Glomerular endothelial cell (primary cell): ENCODE results near the gene SPRED3. TPM values are rescaled to one million over a fixed set of nuclear protein-coding genes. Genes with fewer than 3 reads are reported as not detected.

Source experiments
- DNase-seq: peaks from one replicate; pipeline ENCODE4 v3.0.0-alpha.2; 2011; ENCODE audit warnings: low read depth, low spot score; ENCODE audit errors: extremely low read depth
- total RNA-seq: library from RNA; depleted of rRNA; stranded (reverse); fragments of >200 nt; gene quantifications from 2 replicates; pipeline ENCODE4 v1.2.3, GENCODE V29; 2015

SPRED3 gene
- total RNA-seq, 1 donor from 2014 or later: 8.5 TPM

- no peak for DNase-seq
These were observed 55.0 kb downstream of the SPRED3 start for GRCh38 chr19:38443458-38443999.

DNA sequence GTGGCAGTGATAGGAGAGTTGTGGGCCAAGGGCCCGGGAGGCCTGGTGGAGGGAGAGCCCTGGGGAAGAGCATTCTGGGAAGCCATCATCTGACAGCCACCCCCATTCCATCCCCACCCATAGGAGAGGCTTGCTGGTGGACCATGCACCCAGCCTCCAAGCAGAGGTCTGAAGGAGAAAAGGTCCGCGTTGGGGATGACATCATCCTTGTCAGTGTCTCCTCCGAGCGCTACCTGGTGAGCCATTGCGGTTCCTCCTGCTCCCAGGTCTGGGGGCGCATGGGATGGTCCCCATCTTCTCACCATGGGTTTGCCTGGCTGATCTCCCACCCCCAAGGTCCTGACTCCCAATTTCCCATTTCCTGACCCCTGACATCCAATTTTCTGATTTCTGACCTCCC, 55.5 kb downstream of the SPRED3 start:
- DNase-seq: no peak

DNA sequence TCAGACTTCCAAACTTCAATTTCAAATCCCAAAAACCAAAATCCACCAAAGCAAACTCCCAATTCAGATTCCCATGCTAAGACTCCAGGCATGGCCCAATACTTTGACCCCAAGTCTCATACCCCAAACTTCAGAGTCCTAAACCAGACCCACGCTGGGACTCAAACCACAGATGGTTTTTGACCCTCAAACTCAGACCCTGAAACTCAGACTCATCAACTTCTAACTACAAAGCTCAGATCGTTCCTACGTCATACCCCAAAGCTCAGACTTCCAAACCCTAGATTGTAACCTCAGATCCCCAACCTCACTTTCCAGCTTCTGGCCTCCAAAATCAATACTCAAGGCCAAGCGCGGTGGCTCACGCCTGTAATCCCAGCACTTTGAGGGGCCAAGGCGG, 56.9 kb downstream of the SPRED3 start:
- no peak for DNase-seq

GRCh38 chr19:38448225-38448624, 59.7 kb downstream of the SPRED3 start:
- DNase-seq: no peak

Other genes starting within 250 kb of the SPRED3 start
- 1.0 and 1.5 TPM in 2 replicates for gene DPF1, start 164.5 kb upstream of the SPRED3 start, total RNA-seq
- 21.7 and 27.4 TPM in 2 replicates for gene PPP1R14A, start 132.3 kb upstream of the SPRED3 start, total RNA-seq
- 14.6 and 83.5 TPM in 2 replicates for gene SPINT2, start 124.1 kb upstream of the SPRED3 start, total RNA-seq
- gene C19orf33, start 84.4 kb upstream of the SPRED3 start, total RNA-seq: 24.3 and 37.2 TPM in 2 replicates
- 85.6 and 94.3 TPM in 2 replicates for gene YIF1B, start 72.8 kb upstream of the SPRED3 start, total RNA-seq
- gene KCNK6, start 68.9 kb upstream of the SPRED3 start, total RNA-seq: 12.8 and 13.5 TPM in 2 replicates
- 1.3 TPM in 1 of 2 replicates, not detected in the other for gene CATSPERG, start 52.9 kb upstream of the SPRED3 start, total RNA-seq
- gene PSMD8, start 14.1 kb upstream of the SPRED3 start, total RNA-seq: 232 and 267 TPM in 2 replicates
- 0.64 and 1.5 TPM in 2 replicates for gene GGN, start 663 bp upstream of the SPRED3 start, total RNA-seq
- 13.9 and 20.3 TPM in 2 replicates for gene FAM98C, start 14.4 kb downstream of the SPRED3 start, total RNA-seq
- not detected in 2 replicates for gene RASGRP4, start 37.5 kb downstream of the SPRED3 start, total RNA-seq
- 0.05 and 0.06 TPM in 2 replicates for gene RYR1, start 45.0 kb downstream of the SPRED3 start, total RNA-seq
- gene MAP4K1, start 229.3 kb downstream of the SPRED3 start, total RNA-seq: 0.39 TPM in 1 of 2 replicates, not detected in the other
- 392 and 501 TPM in 2 replicates for gene EIF3K, start 230.5 kb downstream of the SPRED3 start, total RNA-seq